Activated CD8-positive, alpha-beta T cell treated with anti-CD3 and anti-CD28 coated beads, Interleukin-2, amount 10 ng/mL, durations not matched to agents 7 days and 5 days (primary cell): ENCODE measurements around the gene SBDS. TPM values are rescaled to one million over a fixed set of nuclear protein-coding genes. Genes with fewer than 3 reads are reported as not detected.
A peak's percentile ranks its signal among the peaks of the same experiment; 100 is the strongest.
"Not testable (repeated sequence)": the region's sequence is repeated elsewhere in the genome, so short reads cannot be mapped to it uniquely, and the experiment has no call there.

Source experiments
- ATAC-seq: fragments of 150-1000 bp; cut with Tn5 transposase; one replicate; pipeline ENCODE4 v1.10.0; 2021; ENCODE audit warnings: moderate library complexity
- CTCF ChIA-PET: fragments of 350-600 bp; sonication (Branson Sonifier 250); formaldehyde crosslinking; loops from one replicate; lab custom pipeline; 2021; ENCODE audit warnings: antibody characterized with exemption; lab: Charles Lee
- POLR2A ChIA-PET: fragments of 350-600 bp; sonication (Branson Sonifier 250); formaldehyde crosslinking; loops from one replicate; lab custom pipeline; 2021; ENCODE audit warnings: antibody characterized with exemption; lab: Charles Lee
- DNase-seq: peaks from one replicate; pipeline ENCODE4 v3.0.0-alpha.2; 2020
- H3K27ac Mint-ChIP-seq: one replicate; pipeline ENCODE4 v1.8.0; 2021; ENCODE audit warnings: mild to moderate bottlenecking, mixed read lengths
- H3K27me3 Mint-ChIP-seq: one replicate; pipeline ENCODE4 v1.8.0; 2021; ENCODE audit warnings: low read depth, mixed read lengths
- H3K36me3 Mint-ChIP-seq: one replicate; pipeline ENCODE4 v1.8.0; 2021; ENCODE audit warnings: low read depth, mixed read lengths
- H3K4me1 Mint-ChIP-seq: one replicate; pipeline ENCODE4 v1.8.0; 2021; ENCODE audit warnings: low read depth, mixed read lengths
- H3K4me3 Mint-ChIP-seq: one replicate; pipeline ENCODE4 v1.8.0; 2021; ENCODE audit warnings: mild to moderate bottlenecking, mixed read lengths
- H3K9me3 Mint-ChIP-seq: one replicate; pipeline ENCODE4 v1.8.0; 2022; ENCODE audit warnings: mixed read lengths; ENCODE audit not compliant: insufficient read depth
- total RNA-seq, 2 experiments: library from RNA; stranded (reverse); gene quantifications; one replicate each; pipeline ENCODE4 v1.2.3, GENCODE V29; 2021

The SBDS gene
- total RNA-seq, 2 experiments from 2014 or later: 40.1 to 40.8 TPM

GRCh38 chr7:67019562-67020390 lies 24.4 kb upstream of the SBDS start:
- H3K4me3 Mint-ChIP-seq: no peak overlapping the region
- no peaks in the 10 kb centered on the region for H3K9me3 Mint-ChIP-seq
- no peak for DNase-seq
- H3K27me3 Mint-ChIP-seq: no peaks in the 10 kb centered on the region
- ChIA-PET CTCF (interaction anchor here (0.9 kb wide), 1 partner anchor 21 kb away, joined by 3 read pairs; no protein-coding TSS in a partner anchor), POLR2A (no interaction called here)
- peaks cover 6% of the 10 kb centered on the region for H3K4me1 Mint-ChIP-seq
- peak overlapping the region; percentile 43 for H3K27ac Mint-ChIP-seq
- ATAC-seq: no peak
- H3K36me3 Mint-ChIP-seq: peaks cover 42% of the 10 kb centered on the region

GRCh38 chr7:67018940-67019339 lies 23.6 kb upstream of the SBDS start:
- ATAC-seq (no peak), DNase-seq (no peak)
- peaks cover 6% of the 10 kb centered on the region for H3K4me1 Mint-ChIP-seq
- ChIA-PET POLR2A (no interaction called here), CTCF (no interaction called here)
- H3K36me3 Mint-ChIP-seq: peaks cover 46% of the 10 kb centered on the region
- no peak overlapping the region for H3K27ac Mint-ChIP-seq
- H3K9me3 Mint-ChIP-seq: no peaks in the 10 kb centered on the region
- H3K27me3 Mint-ChIP-seq: no peaks in the 10 kb centered on the region
- no peak overlapping the region for H3K4me3 Mint-ChIP-seq

- H3K27me3 Mint-ChIP-seq, H3K27ac Mint-ChIP-seq, POLR2A ChIA-PET, ATAC-seq, H3K4me3 Mint-ChIP-seq, H3K9me3 Mint-ChIP-seq, DNase-seq, CTCF ChIA-PET, H3K4me1 Mint-ChIP-seq: not testable (repeated sequence)
- peaks cover 47% of the 10 kb centered on the region for H3K36me3 Mint-ChIP-seq
Observed at GRCh38 chr7:67017971-67018370, 22.6 kb upstream of the SBDS start.

- POLR2A ChIA-PET: not testable (repeated sequence)
- H3K36me3 Mint-ChIP-seq: peaks cover 35% of the 10 kb centered on the region
Observed at GRCh38 chr7:67014076-67014622, 18.8 kb upstream of the SBDS start.

GRCh38 chr7:67009677-67010076 lies 14.3 kb upstream of the SBDS start:
- POLR2A ChIA-PET, ATAC-seq, H3K27me3 Mint-ChIP-seq, H3K4me1 Mint-ChIP-seq, H3K4me3 Mint-ChIP-seq, CTCF ChIA-PET, H3K27ac Mint-ChIP-seq, DNase-seq, H3K9me3 Mint-ChIP-seq: not testable (repeated sequence)
- peaks cover 43% of the 10 kb centered on the region for H3K36me3 Mint-ChIP-seq

More at GRCh38 chr7:67014076-67014622, 18.8 kb upstream of the SBDS start:
- H3K9me3 Mint-ChIP-seq, CTCF ChIA-PET, H3K4me1 Mint-ChIP-seq, DNase-seq, H3K27me3 Mint-ChIP-seq, ATAC-seq, H3K27ac Mint-ChIP-seq, H3K4me3 Mint-ChIP-seq: not testable (repeated sequence)

GRCh38 chr7:67008260-67008659 lies 12.9 kb upstream of the SBDS start:
- no peaks in the 10 kb centered on the region for H3K9me3 Mint-ChIP-seq
- no peak overlapping the region for H3K27ac Mint-ChIP-seq
- H3K4me3 Mint-ChIP-seq: no peak overlapping the region
- ChIA-PET CTCF (no interaction called here), POLR2A (no interaction called here)
- ATAC-seq: no peak
- H3K4me1 Mint-ChIP-seq: no peaks in the 10 kb centered on the region
- no peaks in the 10 kb centered on the region for H3K27me3 Mint-ChIP-seq
- H3K36me3 Mint-ChIP-seq: peaks cover 43% of the 10 kb centered on the region
- no peak for DNase-seq

- H3K27ac Mint-ChIP-seq: no peak overlapping the region
- no peak for ATAC-seq
- no peaks in the 10 kb centered on the region for H3K9me3 Mint-ChIP-seq
- ChIA-PET CTCF (no interaction called here), POLR2A (no interaction called here)
- DNase-seq: no peak
- H3K4me1 Mint-ChIP-seq: no peaks in the 10 kb centered on the region
- H3K4me3 Mint-ChIP-seq: no peak overlapping the region
- H3K36me3 Mint-ChIP-seq: peaks cover 47% of the 10 kb centered on the region
- no peaks in the 10 kb centered on the region for H3K27me3 Mint-ChIP-seq
Observed at GRCh38 chr7:67006965-67007364, 11.6 kb upstream of the SBDS start.

GRCh38 chr7:67004145-67004544 lies 8.8 kb upstream of the SBDS start:
- CTCF ChIA-PET, H3K9me3 Mint-ChIP-seq, H3K4me1 Mint-ChIP-seq, H3K27me3 Mint-ChIP-seq, ATAC-seq, H3K4me3 Mint-ChIP-seq, DNase-seq, H3K27ac Mint-ChIP-seq, POLR2A ChIA-PET: not testable (repeated sequence)
- H3K36me3 Mint-ChIP-seq: peaks cover 44% of the 10 kb centered on the region

GRCh38 chr7:67000601-67001258 lies 5.3 kb upstream of the SBDS start:
- Mint-ChIP-seq H3K36me3 (peaks cover 28% of the 10 kb centered on the region), H3K4me1 (peaks cover 13% of the 10 kb centered on the region)
- ATAC-seq, H3K4me3 Mint-ChIP-seq, POLR2A ChIA-PET, DNase-seq, H3K9me3 Mint-ChIP-seq, H3K27me3 Mint-ChIP-seq, H3K27ac Mint-ChIP-seq, CTCF ChIA-PET: not testable (repeated sequence)

GRCh38 chr7:66996444-66997191 lies 1.2 kb upstream of the SBDS start, which contains the start of gene TYW1:
TSS of gene TYW1 (plus strand) at chr7:66996833. CDS start at chr7:66996979, 146 bp downstream.
- peak; percentile 94 for ATAC-seq
- H3K27ac Mint-ChIP-seq: peak within 1 kb of the TSS; percentile 99
- not testable (repeated sequence) for H3K27me3 Mint-ChIP-seq, H3K9me3 Mint-ChIP-seq
- POLR2A ChIA-PET: interaction anchor here (1.1 kb wide), 1 partner anchor 152 kb away, joined by 6 read pairs; no protein-coding TSS in a partner anchor
- peak within 1 kb of the TSS; percentile 99 for H3K4me3 Mint-ChIP-seq
- H3K36me3 Mint-ChIP-seq: peaks cover 26% of the 10 kb centered on the region
- peak; percentile 99 for DNase-seq
- CTCF ChIA-PET: interaction anchor here (1.4 kb wide), 1 partner anchor 152 kb away, joined by 4 read pairs; no protein-coding TSS in a partner anchor
- peaks cover 37% of the 10 kb centered on the region for H3K4me1 Mint-ChIP-seq

- H3K9me3 Mint-ChIP-seq, H3K27me3 Mint-ChIP-seq, CTCF ChIA-PET: not testable (repeated sequence)
- Mint-ChIP-seq H3K4me3 (peak overlapping the region; percentile 99), H3K36me3 (peaks cover 32% of the 10 kb centered on the region), H3K4me1 (peaks cover 36% of the 10 kb centered on the region), H3K27ac (peak overlapping the region; percentile 96)
- POLR2A ChIA-PET: interaction anchor here (1.9 kb wide), 1 partner anchor 150 kb away, joined by 13 read pairs; no protein-coding TSS in a partner anchor
- ATAC-seq (peak; percentile 48), DNase-seq (peak; percentile 72)
Observed at GRCh38 chr7:66994691-66995049, 716 bp downstream of the SBDS start.
